ENCODE data around the gene RAB11FIP2.

Gene RAB11FIP2

DNA sequence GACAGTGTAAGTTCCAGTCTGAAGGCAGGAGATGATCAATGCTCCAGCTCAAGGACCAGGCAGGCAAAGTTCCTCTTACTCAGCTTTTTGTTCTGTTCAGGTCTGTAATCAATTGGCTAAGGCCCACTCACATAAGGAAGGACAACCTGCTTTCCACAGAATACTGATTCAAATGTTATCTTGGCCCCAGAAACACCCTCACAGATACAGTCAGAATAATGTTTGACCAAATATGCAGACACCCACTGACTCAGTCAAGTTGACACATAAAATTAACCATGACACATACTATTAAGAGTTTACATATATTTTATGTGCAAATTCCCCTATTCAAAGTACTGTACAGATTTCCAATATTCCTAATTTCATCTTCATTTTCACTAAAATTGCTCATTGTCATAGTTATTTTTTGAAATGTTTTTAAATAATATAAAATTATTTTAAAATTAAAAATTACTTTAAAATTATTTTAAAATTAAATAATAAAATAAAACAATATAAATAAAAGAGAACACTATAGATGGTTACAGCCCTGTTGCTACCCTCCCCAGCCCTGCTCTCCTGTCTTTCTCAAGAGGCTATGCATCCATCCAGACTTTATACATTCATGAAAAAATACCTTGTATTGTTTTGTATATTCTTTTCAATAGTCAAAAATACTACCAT lies 59.4 kb downstream of the RAB11FIP2 start:
- DNase-seq (ENCODE audit: low read depth in 3 of 3, low spot score in 1 of 3) = no peak

DNA sequence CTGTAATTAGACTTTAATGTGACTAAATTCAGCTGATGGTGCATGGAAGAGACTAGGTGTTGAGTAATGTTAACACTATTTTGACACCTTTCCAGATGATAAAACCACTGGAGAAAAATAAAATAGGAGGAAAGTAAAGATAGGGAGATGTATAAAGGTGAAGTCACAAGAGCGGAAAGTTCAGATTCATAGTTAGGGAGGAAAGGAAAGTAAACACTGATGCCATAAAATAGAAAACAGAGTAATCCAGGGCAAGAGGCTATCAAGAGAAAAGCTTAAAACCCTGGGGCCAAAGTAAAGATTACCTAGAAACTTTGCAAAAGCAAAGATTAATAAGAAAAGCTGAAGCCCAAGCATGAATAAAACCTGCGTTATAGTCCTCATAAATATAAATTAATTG lies 62.8 kb downstream of the RAB11FIP2 start:
- no peak for DNase-seq (ENCODE audit: low read depth in 3 of 3, low spot score in 1 of 3)

DNA sequence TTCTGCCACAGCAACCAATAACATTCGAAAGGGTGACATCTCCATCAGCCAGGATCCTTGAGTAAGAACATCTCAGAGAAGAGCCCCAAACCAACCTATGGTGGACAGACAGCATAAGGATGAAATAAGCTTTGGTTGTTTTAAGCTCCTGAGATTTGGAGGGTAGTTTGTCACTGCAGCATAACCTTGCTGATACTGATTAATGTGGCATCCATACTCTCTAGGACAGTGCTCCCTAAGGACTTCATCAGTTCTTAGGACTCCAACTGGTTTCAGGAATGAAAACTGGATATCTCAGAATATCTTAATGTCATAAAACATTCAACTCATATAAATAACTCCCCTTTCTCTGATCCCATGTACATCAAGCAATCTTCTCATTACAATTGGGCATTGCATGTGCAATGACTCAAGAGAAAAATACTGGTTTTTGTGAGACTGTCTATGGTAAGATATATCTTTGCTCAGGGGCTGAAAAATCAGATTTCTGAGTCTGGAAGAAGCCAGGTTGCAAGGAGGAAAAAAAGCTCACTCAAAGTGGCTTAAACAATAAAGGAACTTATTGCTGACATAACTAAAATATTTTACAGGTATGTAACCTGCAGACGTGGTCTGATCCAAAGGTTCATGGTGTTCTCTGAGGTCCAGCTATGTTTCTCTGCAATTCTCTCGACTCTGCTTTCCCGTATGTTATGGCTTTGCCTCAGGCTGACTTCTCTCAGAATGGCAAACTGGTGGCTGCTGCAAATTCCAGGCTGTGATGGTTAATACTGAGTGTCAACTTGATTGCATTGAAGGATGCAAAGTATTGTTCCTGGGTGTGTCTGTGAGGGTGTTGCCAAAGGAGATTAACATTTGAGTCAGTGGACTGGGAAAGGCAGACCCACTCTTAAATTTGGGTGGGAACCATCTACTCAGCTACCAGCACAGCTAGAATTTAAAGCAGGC lies 65.7 kb downstream of the RAB11FIP2 start:
- no peak for DNase-seq (ENCODE audit: low read depth in 3 of 3, low spot score in 1 of 3)

DNA sequence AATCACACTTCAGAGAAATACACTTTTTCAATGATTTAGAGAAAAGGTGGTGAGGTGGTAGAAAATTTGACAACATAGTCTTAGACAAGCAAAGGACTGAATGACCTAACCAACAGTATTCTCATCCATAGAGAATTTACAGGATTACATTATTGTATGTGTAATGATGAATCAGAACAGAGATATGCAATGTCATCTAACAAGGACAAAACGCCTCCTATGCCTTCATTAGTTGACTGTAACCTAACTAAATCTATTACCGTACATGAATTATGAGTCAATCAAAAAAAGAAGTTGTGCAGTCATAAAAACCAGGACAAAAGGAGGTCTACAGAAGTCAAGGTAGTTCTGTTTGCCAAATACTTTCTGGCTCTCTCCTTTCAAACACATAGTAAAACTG lies 66.5 kb downstream of the RAB11FIP2 start:
- DNase-seq (ENCODE audit: low read depth in 3 of 3, low spot score in 1 of 3) = no peak

DNA sequence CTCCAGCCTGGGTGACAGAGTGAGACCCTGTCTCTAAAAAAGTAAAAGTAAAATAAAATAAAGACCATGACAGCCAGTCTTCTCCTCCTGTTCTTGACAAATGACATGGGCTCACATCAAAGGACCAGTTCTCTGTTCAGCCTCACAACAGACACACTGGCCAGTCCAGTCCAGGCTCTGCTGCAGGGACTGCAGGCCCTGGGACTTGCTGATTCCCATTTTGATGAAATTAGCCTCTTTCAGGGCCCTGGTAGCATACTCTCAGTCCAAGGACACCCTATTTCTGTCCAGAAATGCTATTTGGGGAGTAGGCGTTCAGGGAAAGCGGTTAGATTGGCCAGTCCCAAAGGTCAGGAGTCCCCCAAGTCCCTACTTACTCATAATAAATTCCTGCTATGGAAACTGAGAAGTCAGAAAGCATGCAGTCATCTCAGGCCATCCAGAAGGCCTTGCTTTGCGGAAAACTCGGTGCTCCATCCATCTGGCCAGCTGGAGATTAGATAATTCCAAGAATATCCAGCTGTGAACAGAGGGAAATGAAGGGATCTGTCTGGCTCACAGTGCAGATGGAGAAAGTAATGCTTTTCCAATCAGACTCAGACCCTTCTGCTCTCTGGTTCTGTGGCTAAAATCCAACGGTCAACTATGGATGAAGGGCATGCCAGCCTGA lies 74.4 kb downstream of the RAB11FIP2 start:
- no peak for DNase-seq (ENCODE audit: low read depth in 3 of 3, low spot score in 1 of 3)

DNA sequence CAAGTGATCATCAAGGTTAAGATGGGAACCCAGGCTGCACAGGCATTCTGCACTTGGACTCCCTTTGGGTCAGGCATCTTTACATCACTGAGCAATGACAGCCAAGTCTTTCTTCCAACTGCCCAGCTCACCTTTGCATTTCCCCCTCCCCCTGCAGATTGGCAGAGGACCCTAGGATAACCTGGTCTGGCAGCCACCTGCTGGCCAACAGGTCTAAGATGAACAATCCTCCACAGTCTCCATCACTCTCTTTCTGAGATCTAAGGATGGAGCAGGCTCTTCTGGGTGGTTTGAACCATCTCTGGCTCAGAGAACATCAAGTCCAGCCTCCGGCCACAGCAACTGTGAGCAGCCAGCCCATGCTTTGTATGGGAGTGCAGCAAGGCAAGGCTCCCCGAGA lies 75.8 kb downstream of the RAB11FIP2 start:
- no peak for DNase-seq (ENCODE audit: low read depth in 3 of 3, low spot score in 1 of 3)

DNA sequence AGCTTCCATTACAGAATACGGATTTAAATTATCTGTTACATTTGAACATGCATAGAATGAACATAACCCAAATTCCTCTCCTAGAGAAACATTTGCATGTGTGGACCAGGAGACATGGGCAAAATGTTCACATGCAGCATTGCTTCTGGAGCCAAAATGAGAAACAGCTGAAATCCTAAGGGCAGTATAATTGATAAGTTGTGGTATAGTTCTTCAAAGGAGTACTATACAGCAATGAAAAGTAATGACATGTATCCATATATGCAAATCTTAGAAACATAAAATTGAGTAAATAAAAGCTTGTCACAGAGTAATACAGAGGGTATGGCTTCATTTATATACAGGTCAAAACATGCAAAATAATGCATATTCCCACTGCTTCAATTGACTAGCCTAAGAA lies 77.1 kb downstream of the RAB11FIP2 start:
- no peak for DNase-seq (ENCODE audit: low read depth in 3 of 3, low spot score in 1 of 3)

DNA sequence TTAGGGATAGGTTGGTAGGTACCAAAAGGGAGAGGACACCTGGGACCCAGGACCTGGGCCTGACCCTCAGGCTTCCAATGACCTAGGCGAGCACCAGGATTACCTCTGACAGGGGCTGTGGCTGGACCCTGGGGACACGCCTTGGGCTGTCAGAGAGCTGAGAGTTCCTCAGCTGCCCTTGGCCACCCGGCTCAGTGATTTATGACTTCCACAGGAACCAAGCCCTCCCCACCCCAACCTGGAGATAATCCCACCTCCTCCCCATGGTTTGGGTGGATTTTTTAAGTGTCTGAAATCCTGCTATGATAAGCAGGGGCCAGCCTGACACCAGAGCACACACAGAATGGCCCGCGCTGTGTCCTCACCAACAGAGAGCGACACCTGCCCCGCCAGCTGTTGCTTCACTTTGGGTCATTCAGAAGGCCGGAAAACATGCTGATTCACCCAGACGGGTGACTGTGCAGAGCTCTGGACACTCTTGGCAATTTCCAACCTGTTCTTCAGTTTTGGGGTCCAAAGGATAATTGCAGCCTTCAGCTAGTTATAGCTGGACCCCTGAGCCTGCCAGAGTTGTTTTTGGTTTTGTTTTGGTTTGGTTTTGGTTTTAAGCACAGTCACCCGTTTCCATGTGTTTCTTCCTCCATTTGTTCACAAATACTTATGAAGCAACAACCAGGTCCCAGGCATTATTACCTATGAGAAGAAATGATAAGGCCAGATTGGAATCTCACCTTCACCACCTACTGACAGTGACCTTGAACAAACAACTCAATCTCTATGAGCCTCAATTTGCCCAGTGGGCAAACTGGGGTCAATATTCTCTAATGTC lies 78.2 kb downstream of the RAB11FIP2 start:
- DNase-seq (ENCODE audit: low read depth in 3 of 3, low spot score in 1 of 3) = no peak

DNA sequence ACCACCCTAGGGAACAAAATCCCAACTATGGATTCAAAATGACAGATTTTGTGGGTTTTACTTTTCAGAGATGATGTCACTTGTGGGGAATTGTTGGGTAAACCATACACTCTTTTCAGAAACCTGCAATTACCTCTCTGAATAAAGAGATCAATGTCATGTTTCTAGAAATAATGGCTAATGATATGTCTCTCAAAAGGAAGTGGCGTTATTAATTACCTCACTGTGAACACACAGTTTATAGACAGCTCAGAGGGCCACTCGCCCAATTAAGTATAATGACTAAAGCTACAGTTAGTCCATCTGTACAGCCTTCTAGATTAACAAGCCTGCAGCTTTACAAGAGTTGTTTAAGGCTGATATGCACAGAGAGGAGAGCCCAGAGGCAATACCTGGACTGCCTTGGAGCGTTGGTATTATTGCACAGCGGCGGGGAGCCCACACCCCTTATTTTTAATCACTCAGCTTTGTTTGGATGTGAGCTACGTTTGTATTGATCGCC lies 79.5 kb downstream of the RAB11FIP2 start:
- no peak for DNase-seq (ENCODE audit: low read depth in 3 of 3, low spot score in 1 of 3)

DNA sequence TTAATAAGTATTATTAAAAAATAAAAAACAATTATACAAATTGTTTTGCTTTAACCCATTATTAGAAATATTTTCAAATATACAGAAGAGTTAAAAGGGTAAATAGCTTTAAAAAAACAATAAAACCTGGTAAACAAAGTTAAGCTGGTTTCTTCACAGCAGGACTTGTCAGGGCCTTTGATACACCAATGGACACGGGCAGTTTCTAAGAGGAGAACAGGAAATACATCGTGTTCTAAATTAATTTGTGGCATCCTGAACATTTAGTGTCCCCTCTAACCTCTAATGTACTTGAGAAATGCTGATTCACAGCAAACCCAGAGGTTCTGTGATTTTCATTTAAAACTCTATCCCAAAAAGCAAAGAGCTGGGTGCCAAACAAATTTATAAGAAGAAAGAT lies 80.8 kb downstream of the RAB11FIP2 start:
- no peak for DNase-seq (ENCODE audit: low read depth in 3 of 3, low spot score in 1 of 3)

DNA sequence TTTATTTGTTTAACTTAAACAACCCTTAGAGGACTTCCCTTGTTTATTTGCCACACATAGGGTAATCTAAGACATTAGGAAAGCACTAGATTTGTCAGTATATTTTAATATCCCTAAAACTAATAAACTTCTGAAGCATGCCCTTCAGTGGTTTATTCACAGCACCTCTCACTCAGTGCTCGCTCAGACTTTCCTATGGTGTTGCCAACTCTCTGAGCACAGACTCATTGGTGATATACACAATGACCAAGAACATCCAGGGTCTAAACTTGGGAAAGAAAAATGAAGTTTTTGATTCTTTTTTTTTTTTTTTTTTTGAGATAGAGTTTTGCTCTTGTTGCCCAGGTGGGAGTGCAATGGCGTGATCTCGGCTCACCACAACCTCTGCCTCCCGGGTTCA lies 82.2 kb downstream of the RAB11FIP2 start:
- no peak for DNase-seq (ENCODE audit: low read depth in 3 of 3, low spot score in 1 of 3)

DNA sequence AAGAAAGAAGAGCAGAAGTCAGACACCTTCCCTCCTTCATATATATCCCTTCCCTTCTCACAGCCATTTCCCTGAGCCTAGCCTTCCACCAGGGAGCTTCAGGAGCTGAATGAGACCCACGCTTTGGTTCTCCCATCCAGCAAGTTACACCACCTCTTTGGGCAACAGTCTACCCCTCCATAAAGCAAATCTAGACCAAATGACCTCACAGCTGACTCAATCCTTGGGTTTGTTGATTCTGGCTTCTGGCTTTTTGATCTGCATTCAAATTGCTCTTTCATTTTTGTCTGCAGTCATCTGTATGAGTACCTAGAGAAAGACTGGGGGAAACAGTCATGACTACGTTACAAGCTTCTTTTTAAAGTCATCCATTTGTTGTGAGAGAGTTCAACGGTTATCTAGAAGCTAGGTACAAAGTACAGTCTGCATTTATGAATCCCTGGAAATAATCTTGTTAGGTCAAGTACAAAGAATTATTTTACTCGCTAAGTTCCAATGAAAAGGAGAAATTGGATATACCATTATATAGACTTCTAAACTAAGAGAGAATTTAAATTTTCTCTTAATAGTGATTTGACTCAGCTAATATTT lies 86.3 kb downstream of the RAB11FIP2 start:
- no peak for DNase-seq (ENCODE audit: low read depth in 3 of 3, low spot score in 1 of 3)

DNA sequence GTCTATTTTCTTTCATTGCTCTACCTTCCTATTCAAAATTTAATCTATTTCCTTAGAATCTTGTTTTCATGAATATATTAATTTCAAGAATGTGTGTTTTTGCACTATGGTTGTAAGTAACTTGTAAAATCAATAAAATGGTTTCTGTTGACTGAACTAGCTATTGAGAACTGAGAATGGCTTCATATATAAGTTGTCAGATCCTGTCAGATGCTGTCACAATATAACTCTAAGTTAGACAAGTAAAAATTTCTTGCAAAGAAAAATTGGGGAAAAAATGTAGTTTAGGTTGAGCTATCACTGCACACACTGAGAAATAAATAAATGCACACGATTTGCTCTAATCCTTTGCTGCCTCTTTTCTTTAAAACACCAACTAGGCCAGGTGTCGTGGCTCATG lies 89.8 kb downstream of the RAB11FIP2 start:
- DNase-seq (ENCODE audit: low read depth in 3 of 3, low spot score in 1 of 3) = no peak

DNA sequence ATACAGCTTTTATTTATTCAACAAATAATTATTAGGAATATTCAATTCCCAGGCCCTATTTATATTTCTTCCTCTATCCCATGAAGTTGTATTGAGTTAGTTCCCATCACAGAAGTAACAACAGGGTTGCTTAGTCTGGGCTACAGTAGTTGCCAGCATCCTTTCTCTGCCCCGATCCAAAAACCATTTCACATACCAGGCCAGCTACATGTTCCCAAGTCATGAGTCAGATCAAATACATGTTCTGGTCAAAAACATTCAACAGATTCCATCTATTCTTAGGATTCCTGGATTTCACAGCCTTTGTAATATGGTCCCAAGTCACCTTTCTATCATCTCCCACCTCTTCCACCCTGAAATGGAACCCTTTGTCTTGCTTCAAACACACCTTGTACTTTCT lies 91.6 kb downstream of the RAB11FIP2 start:
- DNase-seq (ENCODE audit: low read depth in 3 of 3, low spot score in 1 of 3) = no peak
